GM12875 (cell line): Measurements from ENCODE around the gene STMND1.

ENCODE experiments used
- H3K4me3 ChIP-seq: one replicate; pipeline ENCODE4 v1.5.1; 2011; ENCODE audit warnings: low read depth, low read length, control low read depth
- CTCF ChIP-seq: IDR thresholded peaks from 2 replicates; pipeline ENCODE4 v1.5.1; 2011; ENCODE audit warnings: low read depth, mild to moderate bottlenecking, control low read depth, inconsistent platforms, low read length, moderate library complexity, borderline replicate concordance; ENCODE audit not compliant: insufficient read depth

STMND1 gene

GRCh38 chr6:17086469-17086868 lies 15.4 kb upstream of the STMND1 start:
- no peak; the same call in 1 of the 2 replicates for TF ChIP-seq CTCF

GRCh38 chr6:17088091-17088611 lies 13.7 kb upstream of the STMND1 start:
- no peak for TF ChIP-seq CTCF
- no peak overlapping the region for H3K4me3 ChIP-seq

More at GRCh38 chr6:17086469-17086868, 15.4 kb upstream of the STMND1 start:
- H3K4me3 ChIP-seq, result no peak overlapping the region

- TF ChIP-seq CTCF, result no peak
- no peak overlapping the region for H3K4me3 ChIP-seq
Observed at GRCh38 chr6:17091122-17091521, 10.7 kb upstream of the STMND1 start.

GRCh38 chr6:17093686-17094085 lies 8.2 kb upstream of the STMND1 start:
- TF ChIP-seq CTCF, result no peak
- H3K4me3 ChIP-seq, result no peak overlapping the region

GRCh38 chr6:17096096-17096495 lies 5.8 kb upstream of the STMND1 start:
- no peak for TF ChIP-seq CTCF
- H3K4me3 ChIP-seq, result no peak overlapping the region

- H3K4me3 ChIP-seq, result no peak overlapping the region
- TF ChIP-seq CTCF, result no peak
Observed at GRCh38 chr6:17096652-17097051, 5.2 kb upstream of the STMND1 start.

- no peak for TF ChIP-seq CTCF
- H3K4me3 ChIP-seq, result no peak overlapping the region
Observed at GRCh38 chr6:17097982-17098381, 3.9 kb upstream of the STMND1 start.
